Trophoblast cell (in vitro differentiated cells and primary cell): ENCODE measurements around the gene CRTC1. TPM values are rescaled to one million over a fixed set of nuclear protein-coding genes. Genes with fewer than 3 reads are reported as not detected.

ENCODE experiments used
- DNase-seq, 2 donors: peaks; one replicate each; pipeline ENCODE4 v3.0.0-alpha.2; 2016
- H2AFZ ChIP-seq: 2 replicates; pipeline ENCODE4 v1.6.1; 2013; ENCODE audit warnings: low read length, moderate library complexity, mild to moderate bottlenecking; ENCODE audit not compliant: insufficient read depth, poor library complexity
- H2AK5ac ChIP-seq: 2 replicates; pipeline ENCODE4 v1.6.1; 2013; ENCODE audit warnings: mild to moderate bottlenecking, low read length
- H2BK120ac ChIP-seq: 2 replicates; pipeline ENCODE4 v1.6.1; 2013; ENCODE audit warnings: low read length, mild to moderate bottlenecking, moderate library complexity; ENCODE audit not compliant: insufficient read depth, poor library complexity
- H2BK12ac ChIP-seq: 2 replicates; pipeline ENCODE4 v1.6.1; 2013; ENCODE audit warnings: mild to moderate bottlenecking, low read length, moderate library complexity
- H2BK5ac ChIP-seq: 2 replicates; pipeline ENCODE4 v1.6.1; 2013; ENCODE audit warnings: low read length, low read depth, moderate library complexity, mild to moderate bottlenecking; ENCODE audit not compliant: poor library complexity
- H3K14ac ChIP-seq: 2 replicates; pipeline ENCODE4 v1.6.1; 2013; ENCODE audit warnings: mild to moderate bottlenecking, low read length
- H3K18ac ChIP-seq: 2 replicates; pipeline ENCODE4 v1.6.1; 2013; ENCODE audit warnings: mild to moderate bottlenecking, low read length
- H3K23ac ChIP-seq: 2 replicates; pipeline ENCODE4 v1.6.1; 2013; ENCODE audit warnings: low read length
- H3K27ac ChIP-seq: 2 replicates; pipeline ENCODE4 v1.5.1; 2013; ENCODE audit warnings: low read depth, mild to moderate bottlenecking, inconsistent platforms, low read length, moderate library complexity
- H3K27me3 ChIP-seq: 2 replicates; pipeline ENCODE4 v1.6.1; 2013; ENCODE audit warnings: inconsistent platforms, mild to moderate bottlenecking, low read length, moderate library complexity; ENCODE audit not compliant: insufficient read depth
- H3K36me3 ChIP-seq, 2 experiments: 1 replicate in 1 of 2; 2 replicates in 1 of 2; pipeline ENCODE4 v1.6.1; 2013; ENCODE audit warnings: low read length in 2 of 2, mild to moderate bottlenecking in 2 of 2, moderate library complexity in 1 of 2; ENCODE audit not compliant: insufficient read depth in 2 of 2, control insufficient read depth in 1 of 2
- H3K4ac ChIP-seq: 2 replicates; pipeline ENCODE4 v1.6.1; 2013; ENCODE audit warnings: low read depth, mild to moderate bottlenecking, low read length, moderate library complexity
- H3K4me1 ChIP-seq, 2 experiments: 1 replicate in 1 of 2; 2 replicates in 1 of 2; pipeline ENCODE4 v1.6.1; 2013; ENCODE audit warnings: low read length in 2 of 2, mild to moderate bottlenecking in 2 of 2, moderate library complexity in 1 of 2; ENCODE audit not compliant: insufficient read depth in 2 of 2, control insufficient read depth in 1 of 2
- H3K4me2 ChIP-seq: 2 replicates; pipeline ENCODE4 v1.6.1; 2013; ENCODE audit warnings: inconsistent platforms, mild to moderate bottlenecking, low read length, moderate library complexity
- H3K4me3 ChIP-seq: 2 replicates; pipeline ENCODE4 v1.5.1; 2013; ENCODE audit warnings: mild to moderate bottlenecking, low read depth, low read length, inconsistent platforms
- H3K79me1 ChIP-seq: one replicate; pipeline ENCODE4 v1.6.1; 2013; ENCODE audit warnings: low read length
- H3K79me2 ChIP-seq: 2 replicates; pipeline ENCODE4 v1.6.1; 2013; ENCODE audit warnings: low read length, mild to moderate bottlenecking; ENCODE audit not compliant: control insufficient read depth, insufficient read depth, poor library complexity
- H3K9ac ChIP-seq: 2 replicates; pipeline ENCODE4 v1.6.1; 2013; ENCODE audit warnings: mild to moderate bottlenecking, low read length
- H3K9me3 ChIP-seq: 2 replicates; pipeline ENCODE4 v1.6.1; 2013; ENCODE audit warnings: low read depth, mild to moderate bottlenecking, control low read depth, inconsistent platforms, low read length; ENCODE audit not compliant: insufficient read depth
- H4K12ac ChIP-seq: 2 replicates; pipeline ENCODE4 v1.6.1; 2013; ENCODE audit warnings: low read depth, mild to moderate bottlenecking, low read length, moderate library complexity
- H4K8ac ChIP-seq: 2 replicates; pipeline ENCODE4 v1.6.1; 2013; ENCODE audit warnings: low read depth, mild to moderate bottlenecking, low read length, moderate library complexity
- H4K91ac ChIP-seq: one replicate; pipeline ENCODE4 v1.6.1; 2013; ENCODE audit warnings: low read depth, mild to moderate bottlenecking, low read length, moderate library complexity
- WGBS: extraction: QIAGEN DNeasy Blood & Tissue Kit; methylation state at CpG from one replicate; pipeline ENCODE4 v1.1.7; 2013; ENCODE audit warnings: missing lambda C conversion rate; ENCODE audit not compliant: insufficient read length, insufficient coverage; ENCODE audit errors: extremely low coverage; 5-methylcytosine and 5-hydroxymethylcytosine counted together
- polyA plus RNA-seq: library from polyadenylated mRNA; stranded (reverse); fragments of 200-250 nt; gene quantifications from 2 replicates; pipeline ENCODE4 v1.2.3, GENCODE V29; 2013

The CRTC1 gene
- 10.0 and 10.2 TPM in 2 replicates for polyA plus RNA-seq

DNA sequence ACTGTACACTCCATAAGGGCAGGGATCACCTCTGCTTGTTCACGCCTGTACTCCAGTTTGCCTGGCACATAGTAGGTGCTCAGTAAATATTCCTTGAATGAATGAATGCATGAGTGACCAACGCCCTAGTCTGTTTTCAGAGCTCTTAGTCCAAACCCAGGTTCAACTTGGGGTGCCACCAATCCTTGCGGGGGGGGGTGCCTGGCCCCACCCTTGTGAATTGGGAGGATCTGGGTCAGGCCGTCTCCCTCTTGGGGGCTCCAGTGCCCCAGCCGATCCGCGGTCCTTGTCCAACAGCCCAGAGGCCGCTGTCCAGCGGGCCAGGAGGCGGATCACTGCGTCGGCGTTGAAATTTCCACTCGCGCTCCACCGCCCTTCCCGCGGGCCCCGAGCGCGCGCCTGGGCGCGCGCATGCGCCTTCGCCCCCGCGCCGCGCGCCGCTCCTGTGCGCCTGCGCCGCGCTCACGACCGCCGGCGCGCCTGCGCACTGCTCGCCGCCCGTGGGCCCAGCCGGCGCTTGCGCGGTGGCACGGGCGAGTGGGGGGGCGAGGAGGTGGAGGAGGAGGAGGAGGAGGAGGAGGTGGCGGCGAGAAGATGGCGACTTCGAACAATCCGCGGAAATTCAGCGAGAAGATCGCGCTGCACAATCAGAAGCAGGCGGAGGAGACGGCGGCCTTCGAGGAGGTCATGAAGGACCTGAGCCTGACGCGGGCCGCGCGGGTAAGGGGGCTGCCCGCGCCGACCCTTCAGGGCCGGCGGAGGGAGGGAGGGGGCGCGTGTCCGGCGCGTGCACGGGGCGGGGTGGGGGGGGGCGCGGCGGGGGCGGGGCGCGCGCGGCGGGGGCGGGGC is at the start of gene CRTC1:
TSS of gene CRTC1 (plus strand) at position 572 of the 849 bp plus-strand sequence. CDS start at position 595, 23 bp downstream.
- H3K79me1 ChIP-seq: peaks cover 7% of the 10 kb centered on the region
- H3K27me3 ChIP-seq: no peaks in the 10 kb centered on the region
- peak within 1 kb of the TSS; percentile 94 for H3K18ac ChIP-seq
- H3K4me2 ChIP-seq: peak within 1 kb of the TSS; percentile 77
- H2BK120ac ChIP-seq: peak within 1 kb of the TSS; percentile 85
- H3K79me2 ChIP-seq: peaks cover 2% of the 10 kb centered on the region
- H3K4me1 ChIP-seq: peaks cover 9 to 13% of the 10 kb centered on the region in 2 experiments
- H4K8ac ChIP-seq: peak within 1 kb of the TSS; percentile 98
- H3K4me3 ChIP-seq: peak within 1 kb of the TSS; percentile 94
- peak within 1 kb of the TSS; percentile 63 for H2BK12ac ChIP-seq
- H2BK5ac ChIP-seq: peak within 1 kb of the TSS; percentile 93
- H2AK5ac ChIP-seq: peak within 1 kb of the TSS; percentile 87
- H3K9ac ChIP-seq: peak within 1 kb of the TSS; percentile 84
- peak within 1 kb of the TSS; percentile 97 for H4K91ac ChIP-seq
- H3K4ac ChIP-seq: peak within 1 kb of the TSS; percentile 94
- H3K9me3 ChIP-seq: no peaks in the 10 kb centered on the region
- H3K14ac ChIP-seq: peak within 1 kb of the TSS; percentile 97
- H3K36me3 ChIP-seq: no peaks in the 10 kb centered on the region
- no peak within 1 kb of the TSS for H3K23ac ChIP-seq
- peak; percentile 71 to 93 for DNase-seq
- H4K12ac ChIP-seq: peak within 1 kb of the TSS; percentile 98
- H3K27ac ChIP-seq: peak within 1 kb of the TSS; percentile 20
- WGBS: no CpG with 5 or more reads among the region's 93 CpGs
- H2AFZ ChIP-seq: peak within 1 kb of the TSS; percentile 85

DNA sequence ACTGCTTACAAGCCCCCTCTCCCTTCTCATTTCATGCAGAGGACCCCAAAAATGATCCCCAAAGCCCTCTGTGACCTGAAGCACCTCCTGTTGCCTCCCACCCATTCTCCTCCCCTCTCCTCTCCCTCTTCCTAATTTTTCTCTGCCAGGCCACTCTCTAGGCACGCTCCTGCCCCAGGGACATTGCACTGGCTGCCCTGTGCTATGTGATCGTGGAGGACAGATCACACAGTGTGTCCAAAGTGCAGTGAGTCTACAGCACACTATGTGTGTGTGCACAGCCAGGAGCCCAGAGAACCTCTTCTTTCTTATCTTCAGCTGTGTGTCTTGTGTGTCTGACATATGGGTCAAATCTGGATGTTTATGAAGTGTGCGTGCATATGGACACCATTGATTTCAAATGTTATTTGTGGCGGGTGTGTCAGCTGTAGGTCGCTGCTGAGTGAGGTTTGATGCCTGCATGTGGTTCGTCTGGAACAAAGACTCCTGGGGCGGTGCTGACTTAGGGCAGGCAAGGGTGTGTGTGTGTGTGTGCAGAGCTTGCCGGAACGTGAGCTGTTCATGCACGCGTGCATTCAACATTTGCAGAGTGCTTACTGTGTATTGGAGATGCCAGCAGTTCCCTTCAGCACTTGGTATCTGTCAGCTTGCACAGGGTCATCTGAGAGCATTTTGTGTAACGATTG is 48.7 kb upstream of the CRTC1 start:
- Histone ChIP-seq H3K27ac (no peak overlapping the region), H3K9me3 (peaks cover 1% of the 10 kb centered on the region), H2BK5ac (no peak overlapping the region), H3K27me3 (no peaks in the 10 kb centered on the region), H2BK120ac (no peak overlapping the region), H2AFZ (no peak overlapping the region), H3K4me1 (peaks cover 8% of the 10 kb centered on the region in 2 experiments), H3K14ac (no peak overlapping the region), H3K4me3 (no peak overlapping the region), H3K4me2 (no peak overlapping the region), H3K9ac (no peak overlapping the region), H4K91ac (no peak overlapping the region), H2AK5ac (no peak overlapping the region), H3K79me2 (peaks cover 3% of the 10 kb centered on the region), H4K12ac (no peak overlapping the region), H2BK12ac (no peak overlapping the region), H3K4ac (no peak overlapping the region), H3K18ac (no peak overlapping the region), H4K8ac (no peak overlapping the region), H3K23ac (no peak overlapping the region), H3K79me1 (peaks cover 3% of the 10 kb centered on the region), H3K36me3 (no peaks in the 10 kb centered on the region)
- no peak for DNase-seq
- WGBS: no CpG with 5 or more reads among the region's 12 CpGs

- H3K79me1 ChIP-seq: peaks cover 3% of the 10 kb centered on the region
- no peak overlapping the region for H3K4me2 ChIP-seq
- H2BK12ac ChIP-seq: no peak overlapping the region
- no peak overlapping the region for H2AFZ ChIP-seq
- DNase-seq: no peak
- H3K4ac ChIP-seq: no peak overlapping the region
- no CpG with 5 or more reads among the region's 6 CpGs for WGBS
- H3K4me1 ChIP-seq: peaks cover 8% of the 10 kb centered on the region in 2 experiments
- no peak overlapping the region for H3K9ac ChIP-seq
- no peak overlapping the region for H2AK5ac ChIP-seq
- H4K8ac ChIP-seq: no peak overlapping the region
- H3K23ac ChIP-seq: no peak overlapping the region
- H3K36me3 ChIP-seq: no peaks in the 10 kb centered on the region
- H3K4me3 ChIP-seq: no peak overlapping the region
- no peak overlapping the region for H3K18ac ChIP-seq
- peaks cover 1% of the 10 kb centered on the region for H3K9me3 ChIP-seq
- H4K12ac ChIP-seq: no peak overlapping the region
- H4K91ac ChIP-seq: no peak overlapping the region
- no peak overlapping the region for H2BK5ac ChIP-seq
- H3K14ac ChIP-seq: no peak overlapping the region
- no peaks in the 10 kb centered on the region for H3K27me3 ChIP-seq
- H3K79me2 ChIP-seq: peaks cover 3% of the 10 kb centered on the region
- no peak overlapping the region for H3K27ac ChIP-seq
- H2BK120ac ChIP-seq: no peak overlapping the region
Observed at GRCh38 chr19:18635831-18636182, 47.7 kb upstream of the CRTC1 start.

GRCh38 chr19:18636183-18636968 is 47.1 kb upstream of the CRTC1 start:
- H2AK5ac ChIP-seq: no peak overlapping the region
- peaks cover 3% of the 10 kb centered on the region for H3K79me2 ChIP-seq
- H3K27ac ChIP-seq: no peak overlapping the region
- peak overlapping the region; percentile 21 for H2AFZ ChIP-seq
- DNase-seq: peak; percentile 90 to 95
- no peak overlapping the region for H4K91ac ChIP-seq
- no CpG with 5 or more reads among the region's 44 CpGs for WGBS
- H2BK5ac ChIP-seq: no peak overlapping the region
- H4K12ac ChIP-seq: no peak overlapping the region
- no peaks in the 10 kb centered on the region for H3K36me3 ChIP-seq
- no peak overlapping the region for H3K23ac ChIP-seq
- peak overlapping the region; percentile 63 for H3K4me2 ChIP-seq
- H3K9ac ChIP-seq: no peak overlapping the region
- no peaks in the 10 kb centered on the region for H3K27me3 ChIP-seq
- H3K79me1 ChIP-seq: peaks cover 3% of the 10 kb centered on the region
- H4K8ac ChIP-seq: peak overlapping the region; percentile 77
- peaks cover 1% of the 10 kb centered on the region for H3K9me3 ChIP-seq
- peak overlapping the region; percentile 64 for H3K4me3 ChIP-seq
- no peak overlapping the region for H2BK120ac ChIP-seq
- peaks cover 8% of the 10 kb centered on the region in 2 experiments for H3K4me1 ChIP-seq
- no peak overlapping the region for H3K18ac ChIP-seq
- H3K14ac ChIP-seq: no peak overlapping the region
- H3K4ac ChIP-seq: no peak overlapping the region
- no peak overlapping the region for H2BK12ac ChIP-seq
